ENCODE measurements around the gene PRMT5. TPM values are rescaled to one million over a fixed set of nuclear protein-coding genes. Genes with fewer than 3 reads are reported as not detected.

The PRMT5 gene
- total and polyA plus RNA-seq, 8 donors = 15.6 to 31.8 (median 28.1) TPM

DNA sequence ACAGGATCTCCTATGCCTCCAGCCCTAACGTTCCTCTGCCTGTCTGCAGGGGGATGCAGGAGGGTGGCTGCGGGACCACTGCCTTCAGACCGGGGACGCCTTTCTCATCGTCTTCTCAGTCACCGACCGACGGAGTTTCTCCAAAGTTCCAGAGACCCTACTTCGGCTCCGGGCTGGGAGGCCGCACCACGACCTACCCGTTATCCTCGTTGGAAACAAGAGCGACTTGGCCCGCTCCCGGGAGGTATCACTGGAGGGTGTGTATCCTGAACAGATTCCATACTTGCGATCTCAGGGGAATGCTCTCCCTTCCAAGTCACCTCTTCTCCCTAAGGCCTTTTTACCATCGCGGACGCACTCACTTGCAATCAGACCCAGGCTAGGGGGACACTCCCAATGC, 43.2 kb downstream of the PRMT5 start:
- no peaks in the 10 kb centered on the region for H3K36me3 ChIP-seq
- H3K9me3 ChIP-seq = no peaks in the 10 kb centered on the region
- H3K4me3 ChIP-seq = peak overlapping the region in 2 of 4 donors; percentile 55 to 63
- H3K4me1 ChIP-seq = peaks cover 0 to 11% (median 5%) of the 10 kb centered on the region in 3 donors
- intact Hi-C loops (cut with DNase I) = no loop called here
- no peaks in the 10 kb centered on the region for H3K27me3 ChIP-seq
- 93 to 94% methylated on average over 21 of the region's 21 CpGs for WGBS, 2 donors
- peak in 3 of 6 donors; percentile 29 to 71 (median 43) for DNase-seq
- ATAC-seq = no peak
- FAIRE-seq = no peak
- TF ChIP-seq, protein P1, sequence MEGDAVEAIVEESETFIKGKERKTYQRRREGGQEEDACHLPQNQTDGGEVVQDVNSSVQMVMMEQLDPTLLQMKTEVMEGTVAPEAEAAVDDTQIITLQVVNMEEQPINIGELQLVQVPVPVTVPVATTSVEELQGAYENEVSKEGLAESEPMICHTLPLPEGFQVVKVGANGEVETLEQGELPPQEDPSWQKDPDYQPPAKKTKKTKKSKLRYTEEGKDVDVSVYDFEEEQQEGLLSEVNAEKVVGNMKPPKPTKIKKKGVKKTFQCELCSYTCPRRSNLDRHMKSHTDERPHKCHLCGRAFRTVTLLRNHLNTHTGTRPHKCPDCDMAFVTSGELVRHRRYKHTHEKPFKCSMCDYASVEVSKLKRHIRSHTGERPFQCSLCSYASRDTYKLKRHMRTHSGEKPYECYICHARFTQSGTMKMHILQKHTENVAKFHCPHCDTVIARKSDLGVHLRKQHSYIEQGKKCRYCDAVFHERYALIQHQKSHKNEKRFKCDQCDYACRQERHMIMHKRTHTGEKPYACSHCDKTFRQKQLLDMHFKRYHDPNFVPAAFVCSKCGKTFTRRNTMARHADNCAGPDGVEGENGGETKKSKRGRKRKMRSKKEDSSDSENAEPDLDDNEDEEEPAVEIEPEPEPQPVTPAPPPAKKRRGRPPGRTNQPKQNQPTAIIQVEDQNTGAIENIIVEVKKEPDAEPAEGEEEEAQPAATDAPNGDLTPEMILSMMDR (IDR thresholded peaks at IDR 0.05) = no peak
- no peak overlapping the region for H3K27ac ChIP-seq

DNA sequence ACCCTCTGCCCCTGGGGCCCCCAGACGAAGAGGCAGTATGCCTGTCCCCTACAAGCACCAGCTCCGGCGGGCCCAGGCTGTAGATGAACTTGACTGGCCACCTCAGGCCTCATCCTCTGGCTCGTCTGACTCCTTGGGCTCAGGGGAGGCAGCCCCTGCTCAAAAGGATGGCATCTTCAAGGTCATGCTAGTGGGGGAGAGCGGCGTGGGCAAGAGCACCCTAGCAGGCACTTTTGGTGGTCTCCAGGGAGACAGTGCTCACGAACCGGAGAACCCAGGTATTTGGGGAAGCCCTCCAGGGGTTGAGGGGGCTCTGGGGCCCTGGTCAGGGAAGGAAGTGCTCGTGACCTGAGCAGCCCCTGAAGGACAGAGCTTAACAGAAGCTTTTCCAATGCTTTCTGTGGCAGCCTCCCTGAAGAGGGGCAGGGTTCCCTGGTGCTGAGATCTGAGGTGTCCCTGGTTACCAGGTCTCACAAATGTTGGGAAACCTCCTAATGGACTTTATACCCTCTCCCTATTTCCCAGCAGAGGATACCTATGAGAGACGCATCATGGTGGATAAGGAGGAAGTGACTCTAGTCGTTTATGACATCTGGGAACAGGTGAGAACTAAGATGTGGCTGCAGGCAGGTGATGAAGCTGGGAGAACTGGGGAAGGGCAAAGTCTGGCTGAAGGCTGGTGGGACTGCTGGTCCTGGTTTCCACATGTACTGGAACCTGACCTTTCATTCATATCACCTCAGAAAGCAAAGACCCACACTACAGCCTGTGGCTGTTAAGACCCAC, 44.2 kb downstream of the PRMT5 start:
- Histone ChIP-seq H3K27ac (no peak overlapping the region), H3K9me3 (no peaks in the 10 kb centered on the region), H3K4me3 (no peak overlapping the region), H3K27me3 (no peaks in the 10 kb centered on the region), H3K36me3 (no peaks in the 10 kb centered on the region), H3K4me1 (peaks cover 0 to 11% (median 5%) of the 10 kb centered on the region in 3 donors)
- ATAC-seq (no peak), DNase-seq (peak in 1 of 6 donors; percentile 36), FAIRE-seq (no peak)
- TF ChIP-seq, protein P1 (IDR thresholded peaks at IDR 0.05) = no peak
- WGBS, 2 donors = 82 to 89% methylated on average over 11 of the region's 11 CpGs
- intact Hi-C loops (cut with DNase I) = no loop called here

DNA sequence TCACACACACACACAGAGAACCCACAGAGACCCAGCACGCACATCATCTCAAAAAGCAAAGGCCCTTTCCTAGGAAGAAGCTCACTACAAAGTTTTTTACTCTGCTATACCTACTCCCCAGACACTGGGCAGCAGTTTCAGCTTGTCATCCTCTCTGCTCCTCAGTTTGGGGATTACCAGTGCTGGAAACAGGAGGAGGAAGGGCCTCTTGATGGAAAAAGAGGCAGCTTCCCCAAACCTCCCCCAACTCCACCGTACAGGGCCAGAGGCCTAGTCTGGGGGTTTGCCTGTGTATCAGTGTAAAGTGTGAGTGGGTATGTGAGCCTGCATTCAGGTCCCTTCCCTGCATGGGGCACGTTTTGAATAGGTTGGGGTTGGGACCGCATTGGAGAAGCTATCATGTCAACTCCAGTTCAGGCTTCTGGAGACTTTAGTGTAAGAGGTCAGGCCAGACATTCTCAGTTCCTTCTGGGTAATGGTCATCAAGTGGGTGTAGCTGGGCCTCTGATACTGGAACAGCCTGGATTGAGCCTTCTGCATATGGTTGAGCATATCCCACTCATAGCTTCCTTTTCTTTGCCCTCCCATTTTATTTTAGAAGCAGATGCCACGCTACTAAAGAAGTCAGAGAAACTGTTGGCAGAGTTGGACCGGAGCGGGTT, 45.0 kb downstream of the PRMT5 start:
- H3K9me3 ChIP-seq = no peaks in the 10 kb centered on the region
- no peak for ATAC-seq
- H3K4me1 ChIP-seq = peaks cover 0 to 11% (median 5%) of the 10 kb centered on the region in 3 donors
- TF ChIP-seq, protein P1 (IDR thresholded peaks at IDR 0.05) = no peak
- no peaks in the 10 kb centered on the region for H3K36me3 ChIP-seq
- DNase-seq = no peak
- no peak overlapping the region for H3K4me3 ChIP-seq
- no peak overlapping the region for H3K27ac ChIP-seq
- H3K27me3 ChIP-seq = no peaks in the 10 kb centered on the region
- no peak for FAIRE-seq
- intact Hi-C loops (cut with DNase I) = no loop called here
- 87 to 92% methylated on average over 7 of the region's 7 CpGs for WGBS, 2 donors

DNA sequence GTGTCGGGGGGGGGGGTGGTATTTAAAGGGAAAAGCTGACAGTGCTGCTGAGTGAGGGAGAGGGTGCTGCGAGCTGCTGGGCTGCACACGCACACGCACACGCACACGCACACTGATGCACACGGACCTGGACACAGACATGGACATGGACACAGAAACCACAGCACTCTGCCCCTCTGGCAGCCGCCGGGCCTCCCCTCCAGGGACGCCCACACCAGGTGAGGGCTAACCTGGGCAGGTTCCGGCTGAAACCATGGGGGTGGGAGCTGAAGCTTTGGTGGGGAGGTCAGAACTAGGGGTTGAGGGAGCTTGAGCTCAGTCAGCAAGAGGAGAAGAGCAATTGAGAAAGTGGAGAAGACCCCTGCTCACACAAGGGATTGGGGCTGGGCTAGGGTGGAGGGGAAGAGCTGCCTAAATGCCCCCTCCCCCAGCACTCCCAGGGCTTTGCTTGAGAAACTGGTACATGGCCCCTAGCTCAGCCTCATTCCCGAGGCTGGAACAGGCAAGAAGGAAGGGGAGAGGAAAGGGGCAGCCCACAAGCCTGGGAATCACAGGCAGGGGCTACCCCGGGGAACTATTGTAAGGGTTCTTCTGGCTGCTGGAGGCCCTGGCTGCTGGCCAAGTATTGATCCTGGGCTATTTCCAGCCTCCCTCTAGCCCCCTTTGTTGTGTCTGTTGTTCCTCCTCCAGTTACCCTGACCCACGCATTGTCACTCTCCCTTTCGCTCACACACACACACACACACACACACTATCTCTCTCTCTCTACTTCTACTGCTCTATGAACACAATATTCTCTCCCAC, 45.8 kb downstream of the PRMT5 start, which contains the start of gene REM2:
REM2 (plus strand) TSS at position 50 of the 804 bp plus-strand sequence; CDS start at position 116, 66 bp downstream.
- Histone ChIP-seq H3K4me1 (peaks cover 0 to 11% (median 5%) of the 10 kb centered on the region in 3 donors), H3K4me3 (no peak within 1 kb of the TSS), H3K9me3 (no peaks in the 10 kb centered on the region), H3K27ac (no peak within 1 kb of the TSS), H3K36me3 (peaks cover 0 to 2% (median 0%) of the 10 kb centered on the region in 3 donors), H3K27me3 (no peaks in the 10 kb centered on the region)
- no peak for ATAC-seq
- peak in 2 of 6 donors; percentile 36 to 40 for DNase-seq
- TF ChIP-seq, protein P1 (IDR thresholded peaks at IDR 0.05) = no peak
- intact Hi-C loops (cut with DNase I) = no loop called here
- 17 to 27% methylated on average over 14 to 15 of the region's 15 CpGs for WGBS, 2 donors
- no peak for FAIRE-seq
